ENCODE measurements around the gene PNPLA5.

Gene PNPLA5

DNA sequence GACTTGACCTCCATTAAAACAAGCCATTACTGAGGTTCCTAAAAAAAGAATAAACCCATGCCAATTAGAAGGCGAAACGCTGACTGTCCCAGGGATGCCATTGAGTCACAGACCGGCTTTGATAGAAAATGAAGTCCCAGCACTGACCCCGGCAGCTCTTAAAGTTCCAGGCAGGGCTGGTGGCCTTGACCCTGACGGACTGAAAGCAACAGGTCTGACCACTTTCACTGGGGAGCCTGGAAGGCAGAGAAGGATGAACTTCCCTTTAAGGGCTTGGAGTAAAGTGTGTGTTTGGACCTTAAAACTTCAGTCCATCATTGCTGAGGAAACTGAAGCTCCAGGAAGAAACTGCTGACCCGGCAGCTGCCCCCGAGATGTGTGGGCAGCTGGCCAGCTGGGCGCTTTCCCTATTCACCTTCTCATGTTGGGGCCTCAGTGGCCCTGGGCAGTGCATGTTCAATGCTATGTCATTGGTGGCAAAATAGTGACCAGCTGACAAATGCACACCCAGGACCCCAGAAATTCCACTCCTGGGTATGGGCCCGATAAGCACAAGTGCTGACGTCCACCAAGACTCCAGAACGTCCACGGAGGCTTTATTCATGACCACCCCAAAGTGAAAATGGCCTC, 60.8 kb downstream of the PNPLA5 start:
- TF ChIP-seq, protein P1, sequence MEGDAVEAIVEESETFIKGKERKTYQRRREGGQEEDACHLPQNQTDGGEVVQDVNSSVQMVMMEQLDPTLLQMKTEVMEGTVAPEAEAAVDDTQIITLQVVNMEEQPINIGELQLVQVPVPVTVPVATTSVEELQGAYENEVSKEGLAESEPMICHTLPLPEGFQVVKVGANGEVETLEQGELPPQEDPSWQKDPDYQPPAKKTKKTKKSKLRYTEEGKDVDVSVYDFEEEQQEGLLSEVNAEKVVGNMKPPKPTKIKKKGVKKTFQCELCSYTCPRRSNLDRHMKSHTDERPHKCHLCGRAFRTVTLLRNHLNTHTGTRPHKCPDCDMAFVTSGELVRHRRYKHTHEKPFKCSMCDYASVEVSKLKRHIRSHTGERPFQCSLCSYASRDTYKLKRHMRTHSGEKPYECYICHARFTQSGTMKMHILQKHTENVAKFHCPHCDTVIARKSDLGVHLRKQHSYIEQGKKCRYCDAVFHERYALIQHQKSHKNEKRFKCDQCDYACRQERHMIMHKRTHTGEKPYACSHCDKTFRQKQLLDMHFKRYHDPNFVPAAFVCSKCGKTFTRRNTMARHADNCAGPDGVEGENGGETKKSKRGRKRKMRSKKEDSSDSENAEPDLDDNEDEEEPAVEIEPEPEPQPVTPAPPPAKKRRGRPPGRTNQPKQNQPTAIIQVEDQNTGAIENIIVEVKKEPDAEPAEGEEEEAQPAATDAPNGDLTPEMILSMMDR (IDR thresholded peaks at IDR 0.05; ENCODE audit: low read depth, low read length), result no peak
- Histone ChIP-seq H3K4me3 (ENCODE audit: low read depth, low read length) (no peak overlapping the region), H3K27me3 (no peaks in the 10 kb centered on the region), H3K9me3 (no peaks in the 10 kb centered on the region), H3K4me1 (peaks cover 27% of the 10 kb centered on the region), H3K36me3 (no peaks in the 10 kb centered on the region)
- DNase-seq, result no peak

DNA sequence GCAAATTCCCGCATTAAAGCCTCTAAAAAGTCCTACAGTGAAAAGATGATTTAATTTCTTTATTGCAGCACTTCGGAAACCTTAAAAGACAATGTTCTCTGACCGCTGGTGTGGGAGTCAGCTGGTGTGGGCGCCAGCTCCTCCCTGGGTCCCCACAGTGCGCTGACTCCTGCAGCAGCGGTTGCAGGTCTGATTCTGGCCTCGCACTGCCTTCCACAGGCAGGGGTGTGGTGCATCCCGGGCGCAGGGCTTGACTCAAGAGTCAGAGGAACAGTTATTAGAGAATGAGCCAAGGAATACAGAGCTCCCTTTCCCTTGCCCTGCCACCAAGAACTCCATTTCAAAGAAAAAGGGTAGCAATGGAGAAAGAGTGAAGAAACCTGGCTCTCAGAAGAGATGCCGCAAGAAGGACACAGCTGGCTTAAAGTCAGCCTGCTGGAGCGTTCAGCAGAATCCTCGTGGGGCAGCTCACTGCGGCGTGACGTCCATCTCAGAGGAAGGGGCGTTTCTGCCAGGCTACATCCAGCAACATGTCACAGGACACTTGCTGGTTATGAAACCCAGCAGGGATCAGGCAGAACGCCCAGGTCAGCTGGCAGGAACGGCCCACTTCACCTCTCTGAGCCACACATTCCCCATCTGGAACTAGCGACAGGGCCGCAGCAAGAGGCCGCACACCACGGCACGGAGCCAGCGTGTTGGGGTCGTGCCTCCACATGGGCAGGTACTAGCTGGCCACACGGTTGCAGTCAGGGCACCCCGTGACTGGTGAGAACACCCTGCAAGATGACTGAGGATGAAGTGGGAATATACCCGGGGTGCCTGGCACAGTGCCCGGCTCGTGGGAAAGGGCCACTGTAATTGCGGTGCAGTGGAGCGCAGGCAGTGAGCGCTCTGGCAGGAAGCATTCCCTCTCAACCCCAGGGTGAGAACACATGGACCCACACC, 61.6 kb downstream of the PNPLA5 start:
- Histone ChIP-seq H3K36me3 (no peaks in the 10 kb centered on the region), H3K4me1 (peaks cover 27% of the 10 kb centered on the region)
- peak; percentile 41 for DNase-seq

More for the DNA sequence above, 61.6 kb downstream of the PNPLA5 start:
- H3K4me3 ChIP-seq (ENCODE audit: low read depth, low read length), result peak overlapping the region; percentile 11; the same call in 1 of the 2 replicates
- TF ChIP-seq, protein P1 (IDR thresholded peaks at IDR 0.05; ENCODE audit: low read depth, low read length), result no peak
- H3K27me3 ChIP-seq, result no peaks in the 10 kb centered on the region
- no peaks in the 10 kb centered on the region for H3K9me3 ChIP-seq

All from BE2C (cell line).